IPS-18c (cell line): ENCODE data around the gene OLFML2A.

Experiments
- H3K4me3 ChIP-seq: 2 replicates; pipeline ENCODE4 v1.7.0; 2013; ENCODE audit warnings: low read depth, mild to moderate bottlenecking, low read length, moderate library complexity; ENCODE audit not compliant: insufficient read depth
- H3K9me3 ChIP-seq: one replicate; pipeline ENCODE4 v1.6.1; 2013; ENCODE audit warnings: mild to moderate bottlenecking, low read length, moderate library complexity; ENCODE audit not compliant: control insufficient read depth, insufficient read depth

The OLFML2A gene

DNA sequence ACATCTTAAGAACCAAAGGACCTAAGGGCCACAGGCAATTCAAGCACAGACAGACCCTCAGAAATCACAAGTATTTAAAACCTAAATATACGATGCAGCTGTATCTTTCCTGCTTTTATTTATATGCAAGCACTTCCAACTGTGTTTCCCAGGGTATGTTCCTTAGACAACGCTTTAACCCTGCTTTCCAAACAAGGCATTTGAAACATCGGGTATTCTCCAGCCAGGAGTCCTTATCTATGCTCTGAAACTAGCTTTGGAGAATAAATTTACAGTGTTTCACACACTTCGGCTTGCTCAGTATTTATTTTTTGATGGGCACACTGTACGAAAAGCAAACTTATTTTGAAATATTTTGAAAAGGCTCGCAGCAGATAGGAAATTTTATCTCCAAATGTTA lies 19.3 kb upstream of the OLFML2A start:
- Histone ChIP-seq H3K9me3 (no peaks in the 10 kb centered on the region), H3K4me3 (peak overlapping the region; percentile 10; the same call in 1 of the 2 replicates)

DNA sequence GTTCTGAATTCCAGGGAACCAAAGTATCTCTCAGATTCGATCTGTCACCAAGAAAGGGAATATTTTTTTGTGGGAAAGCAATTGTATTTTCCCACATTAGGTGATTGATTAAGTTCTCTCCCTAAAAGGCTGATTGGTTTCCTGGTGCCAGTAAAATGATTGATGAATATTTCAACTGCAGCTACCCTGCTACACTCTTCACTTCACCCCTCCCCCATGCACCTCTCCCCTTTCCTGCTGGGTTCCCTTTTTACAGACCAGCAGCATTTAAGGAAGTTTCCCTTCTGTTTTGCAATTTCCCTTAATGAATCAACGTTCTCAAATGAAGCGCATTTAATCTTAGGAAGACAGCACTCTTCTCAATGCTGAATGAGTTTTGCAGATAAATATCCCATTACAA lies 18.9 kb upstream of the OLFML2A start:
- no peaks in the 10 kb centered on the region for H3K9me3 ChIP-seq
- peak overlapping the region; percentile 10; the same call in 1 of the 2 replicates for H3K4me3 ChIP-seq

DNA sequence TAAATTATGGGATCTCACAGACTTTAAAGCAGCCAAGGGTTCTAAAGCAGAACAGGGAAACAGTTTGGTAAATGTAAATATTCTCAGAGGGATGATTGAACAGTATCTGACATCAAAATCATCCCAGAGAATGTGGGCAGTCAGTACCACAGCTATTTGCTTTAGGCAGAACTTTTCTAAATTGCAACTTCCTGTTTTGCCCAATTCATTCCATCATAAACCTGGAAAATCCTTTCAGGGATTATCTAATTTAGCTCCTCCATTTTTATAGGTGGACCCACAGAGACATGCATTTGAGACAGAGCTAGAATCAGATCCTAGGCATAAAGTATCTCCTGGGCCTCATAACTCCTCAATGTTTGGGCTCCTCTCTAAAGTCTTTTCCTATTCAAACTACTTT lies 18.2 kb upstream of the OLFML2A start:
- Histone ChIP-seq H3K4me3 (no peak overlapping the region), H3K9me3 (no peaks in the 10 kb centered on the region)

DNA sequence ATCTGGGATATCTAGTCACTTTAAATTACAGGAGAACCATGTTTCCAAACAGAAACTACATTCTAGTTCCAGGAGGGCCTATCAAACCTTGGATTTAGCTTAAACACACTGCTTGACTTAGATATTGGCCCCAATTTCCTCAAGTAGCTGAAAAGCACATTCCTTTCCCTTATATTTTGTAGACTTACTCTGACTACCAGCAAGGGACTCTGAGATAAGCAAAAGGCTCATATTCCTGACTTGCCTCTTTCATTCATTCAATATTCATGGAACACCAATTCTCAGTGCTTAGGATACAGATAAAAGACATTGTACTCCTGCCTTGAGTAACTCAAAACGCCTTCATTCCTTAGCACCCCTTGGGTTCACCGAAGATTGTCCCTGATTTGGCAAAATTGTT lies 17.6 kb upstream of the OLFML2A start:
- no peak overlapping the region for H3K4me3 ChIP-seq
- H3K9me3 ChIP-seq, result no peaks in the 10 kb centered on the region

GRCh38 chr9:124760719-124761118 lies 16.2 kb upstream of the OLFML2A start:
- no peaks in the 10 kb centered on the region for H3K9me3 ChIP-seq
- no peak overlapping the region for H3K4me3 ChIP-seq

DNA sequence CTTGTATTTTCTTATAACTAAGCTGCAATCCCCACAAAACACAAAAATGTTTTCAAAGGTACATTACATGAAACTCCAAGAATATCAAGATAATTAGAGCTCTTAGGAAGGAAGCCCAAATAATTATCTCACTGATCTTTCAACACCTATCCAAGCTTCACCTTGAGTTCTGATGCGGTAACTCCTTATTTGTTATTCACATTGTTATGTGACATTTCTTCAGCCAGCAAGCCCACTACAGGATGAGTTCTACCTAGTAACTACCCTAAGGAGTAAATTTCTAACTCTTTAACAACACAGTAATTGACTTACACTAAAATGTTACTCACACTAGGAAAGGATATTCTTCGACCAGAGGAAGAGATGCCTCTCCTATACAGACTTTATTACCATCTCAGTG lies 15.7 kb upstream of the OLFML2A start:
- Histone ChIP-seq H3K4me3 (no peak overlapping the region), H3K9me3 (no peaks in the 10 kb centered on the region)

DNA sequence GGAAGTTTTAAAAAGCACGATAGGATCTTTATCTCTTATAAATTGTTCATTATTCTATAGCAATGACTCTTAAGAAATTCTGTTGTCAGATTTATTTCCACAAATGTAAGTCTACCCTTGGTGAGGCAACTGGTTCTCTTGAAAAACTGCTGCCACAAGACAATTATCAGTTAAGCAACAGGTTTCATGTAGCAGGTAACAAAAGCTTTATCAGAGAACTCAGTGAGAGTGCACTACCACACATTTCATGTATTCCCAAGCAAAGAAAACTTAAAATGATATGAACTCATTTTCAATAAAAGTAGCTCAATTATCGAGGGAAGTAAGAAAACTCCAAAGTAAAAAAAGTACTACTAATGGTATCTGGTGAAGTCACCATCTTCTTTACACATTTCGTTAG lies 15.2 kb upstream of the OLFML2A start:
- no peak overlapping the region for H3K4me3 ChIP-seq

GRCh38 chr9:124762633-124763032 lies 14.3 kb upstream of the OLFML2A start:
- Histone ChIP-seq H3K9me3 (no peaks in the 10 kb centered on the region), H3K4me3 (no peak overlapping the region)

More for the DNA sequence above, 15.2 kb upstream of the OLFML2A start:
- H3K9me3 ChIP-seq, result no peaks in the 10 kb centered on the region

GRCh38 chr9:124764774-124765438 lies 12.0 kb upstream of the OLFML2A start:
- H3K4me3 ChIP-seq, result no peak overlapping the region

GRCh38 chr9:124765439-124765835 lies 11.5 kb upstream of the OLFML2A start:
- no peak overlapping the region for H3K4me3 ChIP-seq
- no peaks in the 10 kb centered on the region for H3K9me3 ChIP-seq

More at GRCh38 chr9:124764774-124765438, 12.0 kb upstream of the OLFML2A start:
- no peaks in the 10 kb centered on the region for H3K9me3 ChIP-seq

DNA sequence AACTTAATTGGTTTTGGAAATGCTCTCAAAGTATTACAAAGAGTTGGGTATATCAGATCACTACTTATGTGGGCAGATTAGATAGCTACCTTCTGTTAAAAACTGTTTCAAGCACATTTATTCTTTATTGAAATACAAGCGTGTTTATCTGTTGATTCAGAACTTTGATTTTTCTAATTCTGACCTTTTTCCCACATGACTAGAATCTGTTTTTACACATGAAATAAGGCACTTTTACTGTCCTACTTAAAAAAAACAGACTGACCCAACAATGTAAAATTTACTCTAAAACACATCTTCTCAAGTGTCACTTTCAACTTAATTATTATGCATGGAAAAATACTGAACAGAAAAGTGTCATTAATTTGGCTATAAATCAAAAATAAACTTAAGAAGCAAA lies 10.6 kb upstream of the OLFML2A start:
- Histone ChIP-seq H3K9me3 (no peaks in the 10 kb centered on the region), H3K4me3 (no peak overlapping the region)

DNA sequence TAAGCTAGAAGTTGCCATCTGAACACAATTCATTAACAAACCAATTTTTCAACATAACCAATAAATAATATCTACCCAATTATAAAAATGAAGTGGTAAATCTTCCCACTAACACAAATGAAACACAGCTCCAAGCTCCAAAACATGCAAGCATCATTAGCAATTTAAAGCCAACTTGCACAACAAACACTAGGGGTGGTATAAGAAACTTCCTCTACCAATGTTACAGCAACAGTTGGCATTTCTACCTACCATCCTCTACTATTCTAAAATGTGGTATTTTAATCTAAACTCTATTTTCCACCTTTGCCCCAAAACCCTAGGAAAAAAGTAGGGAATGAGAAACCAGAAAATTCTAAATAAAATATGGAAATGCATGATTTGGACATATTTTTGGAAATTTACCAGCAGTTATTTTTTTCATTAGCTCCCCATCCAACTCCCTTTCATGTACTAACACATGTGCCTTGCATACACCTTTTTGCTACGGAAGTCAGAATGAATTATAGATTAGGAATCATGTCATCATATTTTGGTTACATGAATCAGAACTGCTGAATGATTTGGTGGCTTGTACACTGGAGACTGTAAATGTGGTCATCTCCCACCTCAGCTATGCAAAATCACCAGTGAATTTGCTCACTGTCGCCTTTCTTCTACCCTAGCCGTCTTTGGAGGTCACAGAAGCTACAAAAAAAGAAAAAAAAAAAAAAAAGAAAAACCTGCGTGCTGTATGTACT lies 9.9 kb upstream of the OLFML2A start:
- Histone ChIP-seq H3K4me3 (no peak overlapping the region), H3K9me3 (no peaks in the 10 kb centered on the region)

DNA sequence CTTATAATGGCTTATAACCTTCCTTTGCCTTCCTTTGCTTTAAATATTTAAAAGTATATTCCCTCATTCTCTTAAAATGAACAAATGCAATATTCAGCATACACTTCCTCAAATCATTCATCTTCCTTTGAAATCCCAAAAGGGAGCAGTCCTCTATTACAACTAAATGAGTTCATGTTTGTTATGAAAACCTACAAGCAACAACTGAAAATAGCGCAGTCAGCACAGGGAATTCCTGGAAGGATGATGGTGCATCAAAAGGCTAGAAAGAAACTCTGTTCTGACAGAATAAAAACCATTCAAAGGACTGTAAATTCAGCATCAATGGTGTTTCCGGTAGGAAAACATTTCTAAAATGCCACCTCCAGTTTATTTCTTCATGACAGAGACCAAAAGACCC lies 9.1 kb upstream of the OLFML2A start:
- H3K4me3 ChIP-seq, result no peak overlapping the region
- no peaks in the 10 kb centered on the region for H3K9me3 ChIP-seq

DNA sequence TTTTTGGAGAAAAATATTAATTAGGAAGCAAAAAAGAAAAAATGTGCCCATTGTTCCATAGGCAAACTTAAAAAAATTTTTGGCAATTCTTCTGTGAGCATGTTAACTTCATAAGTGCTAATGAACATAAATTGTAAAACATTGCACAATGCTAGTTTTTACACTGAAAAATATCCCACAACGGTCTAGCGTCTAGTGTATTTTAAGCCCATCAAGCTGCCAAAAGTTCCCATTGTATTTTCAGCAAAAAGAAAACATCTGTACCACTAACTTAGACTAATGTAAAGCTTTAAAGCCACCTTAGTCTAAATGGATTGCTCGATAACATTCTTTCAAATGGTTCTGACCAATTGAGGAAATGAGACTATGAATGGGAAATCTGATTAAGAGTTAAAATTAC lies 8.6 kb upstream of the OLFML2A start:
- H3K9me3 ChIP-seq, result no peaks in the 10 kb centered on the region
- no peak overlapping the region for H3K4me3 ChIP-seq

DNA sequence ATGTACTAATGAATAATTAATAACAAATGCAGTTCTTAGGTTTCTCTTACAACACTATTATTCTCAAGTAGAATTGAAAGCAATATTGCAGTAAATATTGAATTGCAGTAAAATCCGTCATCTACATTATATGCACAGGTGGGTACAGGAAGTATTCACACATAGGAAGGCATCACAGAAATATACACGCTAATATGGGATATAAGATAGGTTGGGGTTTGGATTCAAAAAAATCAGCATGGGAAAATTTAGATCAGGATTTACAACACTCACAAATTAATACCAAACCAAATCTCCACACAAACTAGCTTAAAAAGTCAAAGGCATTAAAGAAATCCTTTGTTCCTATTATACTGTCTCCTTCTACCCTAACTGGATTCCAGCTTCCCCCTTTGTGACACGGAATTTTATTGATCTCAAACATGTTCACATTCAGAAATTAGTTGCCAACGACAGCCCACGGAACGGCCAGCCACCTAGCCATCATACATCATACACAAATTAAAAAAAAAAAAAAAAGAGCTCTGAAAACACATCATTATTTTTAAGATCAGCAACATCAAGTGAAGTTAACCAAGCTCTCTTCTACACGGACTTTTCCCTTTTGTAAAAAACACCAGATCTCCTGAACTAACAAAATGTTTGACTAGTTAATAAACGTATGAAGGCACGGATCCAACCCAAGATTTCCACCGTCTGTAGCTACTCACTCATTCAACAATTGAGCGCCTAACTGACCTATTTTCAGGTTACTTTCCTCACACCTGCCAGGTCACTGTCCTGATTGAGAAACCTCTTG lies 8.0 kb upstream of the OLFML2A start:
- Histone ChIP-seq H3K9me3 (no peaks in the 10 kb centered on the region), H3K4me3 (peak overlapping the region; percentile 59)

- H3K4me3 ChIP-seq, result peak overlapping the region; percentile 59
Observed at GRCh38 chr9:124769549-124770358, 7.2 kb upstream of the OLFML2A start.

GRCh38 chr9:124770359-124771020 lies 6.4 kb upstream of the OLFML2A start:
- Histone ChIP-seq H3K9me3 (no peaks in the 10 kb centered on the region), H3K4me3 (peak overlapping the region; percentile 75)

More at GRCh38 chr9:124769549-124770358, 7.2 kb upstream of the OLFML2A start:
- H3K9me3 ChIP-seq, result no peaks in the 10 kb centered on the region
